ENCODE results near the gene ENDOU.

ENDOU gene

GRCh38 chr12:47722136-47722834 is 3.0 kb downstream of the ENDOU start:
- no peak for DNase-seq (ENCODE audit: low read depth)
- no peak overlapping the region for H3K4me3 ChIP-seq (ENCODE audit: low read depth, low read length)
- TF ChIP-seq CTCF (IDR thresholded peaks at IDR 0.05; ENCODE audit: insufficient read depth, low read depth, low read length, missing control alignments): no peak

GRCh38 chr12:47721431-47721973 is 3.8 kb downstream of the ENDOU start:
- no peak for TF ChIP-seq CTCF (IDR thresholded peaks at IDR 0.05; ENCODE audit: insufficient read depth, low read depth, low read length, missing control alignments)
- no peak overlapping the region for H3K4me3 ChIP-seq (ENCODE audit: low read depth, low read length)
- no peak for DNase-seq (ENCODE audit: low read depth)

- no peak for TF ChIP-seq CTCF (IDR thresholded peaks at IDR 0.05; ENCODE audit: insufficient read depth, low read depth, low read length, missing control alignments)
- no peak for DNase-seq (ENCODE audit: low read depth)
These were observed 6.8 kb downstream of the ENDOU start for GRCh38 chr12:47718531-47718930.

GRCh38 chr12:47717443-47718193 is 7.7 kb downstream of the ENDOU start:
- no peak overlapping the region for H3K4me3 ChIP-seq (ENCODE audit: low read depth, low read length)
- TF ChIP-seq CTCF (IDR thresholded peaks at IDR 0.05; ENCODE audit: insufficient read depth, low read depth, low read length, missing control alignments): peak; percentile 67
- peak; percentile 62 for DNase-seq (ENCODE audit: low read depth)

More at GRCh38 chr12:47718531-47718930, 6.8 kb downstream of the ENDOU start:
- H3K4me3 ChIP-seq (ENCODE audit: low read depth, low read length): no peak overlapping the region

- DNase-seq (ENCODE audit: low read depth): no peak
- no peak for TF ChIP-seq CTCF (IDR thresholded peaks at IDR 0.05; ENCODE audit: insufficient read depth, low read depth, low read length, missing control alignments)
- H3K4me3 ChIP-seq (ENCODE audit: low read depth, low read length): no peak overlapping the region
These were observed 8.2 kb downstream of the ENDOU start for GRCh38 chr12:47717046-47717442.

- H3K4me3 ChIP-seq (ENCODE audit: low read depth, low read length): no peak overlapping the region
- DNase-seq (ENCODE audit: low read depth): no peak
- TF ChIP-seq CTCF (IDR thresholded peaks at IDR 0.05; ENCODE audit: insufficient read depth, low read depth, low read length, missing control alignments): no peak
These were observed 9.3 kb downstream of the ENDOU start for GRCh38 chr12:47715877-47716548.
